HuH-7 (cell line): ENCODE measurements around the gene EGLN2.
"Not testable (repeated sequence)": the region's sequence is repeated elsewhere in the genome, so short reads cannot be mapped to it uniquely, and the experiment has no call there.

Source experiments
- DNase-seq: peaks from one replicate; pipeline ENCODE4 v3.0.0; 2011; ENCODE audit warnings: low spot score

The EGLN2 gene

DNA sequence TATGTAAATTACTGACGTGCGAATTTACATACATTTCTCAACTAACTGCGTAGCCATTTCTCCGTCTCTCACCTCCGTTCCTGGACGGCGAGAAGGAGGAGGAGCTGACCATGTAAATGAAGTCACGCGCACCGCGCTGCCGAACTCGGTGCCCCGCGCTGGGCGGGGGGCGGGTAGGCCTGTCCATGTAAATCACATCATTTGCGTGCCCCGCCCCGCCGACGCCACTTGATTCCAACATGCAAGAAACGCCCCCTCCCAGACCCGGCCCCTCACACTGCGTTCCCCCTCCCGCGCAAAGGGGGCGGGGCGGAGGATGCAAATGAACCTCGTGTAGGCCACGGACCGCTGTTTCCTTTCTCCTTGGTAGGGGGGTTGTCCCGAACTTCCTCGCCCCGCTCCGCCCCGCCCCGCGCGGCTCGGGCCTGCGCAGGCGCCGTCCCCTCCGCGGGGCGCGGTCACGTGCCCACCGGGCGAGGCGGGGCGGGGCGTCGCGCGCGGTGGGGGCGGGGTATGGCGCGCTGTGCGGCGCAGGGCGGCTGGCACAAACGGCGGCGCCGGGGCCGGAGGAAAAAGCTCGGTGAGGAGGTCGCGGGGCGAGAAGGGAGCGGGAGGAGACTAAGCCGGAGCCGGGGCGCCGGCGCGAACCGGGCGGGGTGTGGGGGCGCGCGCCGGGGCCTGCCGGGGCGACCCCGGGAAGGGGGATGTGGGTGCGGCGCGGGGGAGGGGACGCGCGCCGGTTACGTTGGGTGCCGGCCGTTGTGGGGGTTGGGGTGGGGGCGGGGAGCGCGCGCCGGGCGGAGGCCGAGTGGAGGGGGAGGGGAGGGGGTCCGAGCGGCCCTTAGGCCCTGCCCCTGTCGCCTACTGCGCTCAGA is at the start of gene EGLN2:
Gene EGLN2 (plus strand): TSS at position 509 of the 875 bp plus-strand sequence. CDS start 1,382 bp downstream, outside the sequence.
- peak; percentile 97 for DNase-seq

DNA sequence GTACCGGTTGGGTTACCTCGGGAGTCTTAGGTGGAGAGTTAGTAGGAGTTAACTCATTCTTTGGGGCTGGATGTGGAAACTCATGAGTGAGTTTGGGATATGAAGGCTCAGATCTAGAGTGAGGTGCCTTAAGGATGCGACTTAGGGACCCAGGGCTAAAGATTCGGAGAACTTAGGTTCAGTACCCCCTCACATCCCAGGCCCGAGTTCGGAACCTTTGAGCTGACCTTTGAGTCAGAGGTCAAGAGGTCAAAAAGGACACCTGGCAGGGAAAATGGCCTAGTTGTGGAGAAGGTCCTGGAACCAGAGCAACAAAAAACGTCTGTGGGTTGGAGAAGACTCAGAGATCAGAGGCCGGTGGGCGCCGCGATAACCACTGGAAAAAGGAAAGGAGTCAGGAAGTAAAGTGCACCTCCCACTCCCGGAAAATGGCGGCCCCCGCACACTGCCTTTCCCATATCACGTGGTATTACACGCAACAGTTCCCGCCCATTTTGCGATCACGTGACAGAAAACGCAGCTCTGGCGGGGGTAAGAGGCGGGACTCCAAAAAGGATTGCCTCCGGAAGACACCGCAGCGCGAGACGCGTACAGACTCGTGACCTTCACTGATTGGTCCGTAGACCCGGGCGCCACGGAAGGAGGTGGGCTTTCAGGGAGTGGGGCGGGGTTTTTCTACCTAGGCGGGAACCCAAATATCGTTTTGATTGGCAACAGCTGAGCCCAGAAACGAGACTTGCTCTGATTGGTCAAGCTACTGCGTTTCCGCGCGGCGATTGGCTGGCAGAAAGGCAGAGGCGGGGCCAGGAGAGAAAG is 48.7 kb upstream of the EGLN2 start, which contains the start of gene ACTMAP:
Gene ACTMAP (minus strand): TSS at position 420 of the 816 bp plus-strand sequence. CDS start 674 bp downstream, outside the sequence.
- peak; percentile 98 for DNase-seq

DNA sequence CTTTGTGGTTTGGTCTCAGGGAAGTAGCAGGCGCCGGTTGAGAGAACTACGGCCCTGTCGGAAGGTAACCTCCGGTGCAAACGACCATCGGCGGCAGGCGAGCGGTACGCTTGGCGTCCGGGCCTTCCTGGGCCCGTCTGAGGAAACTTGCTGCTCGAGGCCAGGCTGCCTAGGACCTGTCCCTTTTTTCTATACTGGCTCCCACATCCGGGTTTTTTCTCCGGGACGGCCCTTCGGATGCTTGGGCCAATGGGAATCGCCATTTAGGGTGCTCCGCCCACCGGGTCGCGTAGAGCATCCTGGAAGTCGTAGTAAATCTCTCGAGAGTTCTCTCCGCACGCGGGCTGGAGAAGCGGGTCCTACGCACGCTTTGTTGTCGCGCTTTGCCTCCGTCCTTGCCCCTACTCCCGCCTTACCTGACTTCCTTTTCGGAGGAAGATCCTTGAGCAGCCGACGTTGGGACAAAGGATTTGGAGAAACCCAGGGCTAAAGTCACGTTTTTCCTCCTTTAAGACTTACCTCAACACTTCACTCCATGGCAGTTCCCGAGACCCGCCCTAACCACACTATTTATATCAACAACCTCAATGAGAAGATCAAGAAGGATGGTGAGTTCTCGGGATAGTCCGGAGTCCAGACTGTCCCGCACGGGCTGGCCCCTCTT is 48.0 kb upstream of the EGLN2 start, which contains the start of gene SNRPA:
Gene SNRPA (plus strand): TSS at position 330 of the 664 bp plus-strand sequence. CDS start 206 bp downstream, at position 536.
- DNase-seq: peak; percentile 93

DNA sequence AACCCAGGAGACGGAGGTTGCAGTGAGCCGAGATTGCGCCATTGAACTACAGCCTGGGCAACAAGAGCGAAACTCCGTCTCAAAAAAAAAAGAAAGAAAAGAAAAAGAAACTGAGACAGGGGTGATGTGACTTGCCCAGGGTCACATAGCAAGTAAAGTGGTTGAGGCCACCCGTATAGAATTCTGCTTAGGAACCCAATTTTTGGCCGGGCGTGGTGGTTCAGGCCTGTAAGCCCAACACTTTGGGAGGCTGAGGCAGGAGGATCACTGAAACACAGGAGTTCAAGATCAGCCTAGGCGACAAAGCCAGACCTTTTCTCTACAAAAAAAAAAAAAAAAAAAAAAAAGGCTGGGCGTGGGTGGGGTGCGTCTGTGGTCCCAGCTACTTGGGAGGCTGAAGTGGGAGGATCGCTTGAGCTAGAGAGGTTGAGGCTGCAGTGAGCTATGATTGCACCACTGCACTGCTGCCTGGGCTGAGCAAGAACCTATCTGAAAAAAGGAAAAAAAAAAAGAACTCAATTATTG is 46.7 kb upstream of the EGLN2 start:
- no peak for DNase-seq

DNA sequence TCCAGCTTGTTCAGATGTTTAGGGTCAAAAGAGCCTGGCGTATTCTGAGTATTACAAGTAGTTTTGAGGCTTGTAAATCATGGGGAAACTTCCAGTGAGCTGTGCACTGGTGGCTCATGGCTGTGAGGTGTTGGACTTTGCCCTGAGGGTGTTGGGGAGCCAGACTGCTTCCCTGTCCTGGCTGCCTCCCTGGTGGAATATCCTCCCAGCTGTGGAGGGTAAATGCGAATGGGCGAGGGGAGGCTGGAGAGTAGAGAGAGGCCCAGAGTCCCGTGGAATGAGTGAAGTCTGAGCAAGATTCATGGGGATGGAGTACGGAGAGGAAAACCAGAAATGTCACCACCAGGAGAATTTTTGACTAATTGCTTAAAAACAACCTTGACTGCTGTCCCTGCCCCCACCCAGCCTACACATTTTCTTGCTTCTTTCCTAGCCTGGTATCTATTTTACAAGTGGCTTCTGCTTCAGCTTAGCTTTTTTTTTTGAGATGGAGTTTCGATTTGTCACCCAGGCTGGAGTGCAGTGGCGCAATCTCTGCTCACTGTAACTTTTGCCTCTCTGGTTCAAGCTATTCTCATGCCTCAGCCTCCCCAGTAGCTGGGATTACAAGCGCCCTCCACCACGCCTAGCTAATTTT is 44.3 kb upstream of the EGLN2 start:
- peak; percentile 42 for DNase-seq

DNA sequence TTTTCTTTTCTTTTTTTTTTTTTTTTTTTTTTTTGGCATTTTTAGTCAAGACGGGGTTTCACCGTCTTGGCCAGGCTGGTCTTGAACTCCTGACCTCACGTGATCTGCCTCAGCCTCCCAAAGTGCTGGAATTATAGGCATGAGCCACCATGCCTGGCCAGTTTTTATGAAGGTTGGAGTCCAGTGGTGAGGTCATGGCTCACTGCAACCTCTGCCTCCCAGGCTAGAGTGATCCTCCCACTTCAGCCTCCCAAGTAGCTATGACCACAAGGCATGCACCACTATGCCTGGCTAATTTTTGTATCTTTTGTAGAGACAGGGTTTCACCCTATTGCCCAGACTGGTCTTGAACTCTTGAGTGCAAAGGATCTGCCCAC is 43.8 kb upstream of the EGLN2 start:
- no peak for DNase-seq

DNA sequence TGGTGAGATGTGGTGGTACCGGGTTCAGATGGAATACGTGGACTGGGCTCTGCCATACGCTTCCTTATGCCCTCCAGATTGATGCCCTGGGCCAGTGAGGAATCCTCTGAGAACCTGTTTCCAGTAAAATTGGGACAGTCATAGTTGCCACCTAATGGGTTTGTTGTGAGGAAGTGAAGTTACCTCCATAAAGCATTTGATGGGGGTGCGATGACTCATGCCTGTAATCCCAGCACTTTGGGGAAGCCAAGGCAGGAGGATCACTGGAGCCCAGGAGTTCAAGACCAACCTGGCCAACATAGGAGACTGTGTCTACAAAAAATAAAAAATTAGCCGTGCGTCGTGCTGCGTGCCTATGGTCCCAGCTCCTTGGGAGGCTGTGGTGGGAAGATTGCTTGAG is 43.2 kb upstream of the EGLN2 start:
- no peak for DNase-seq

DNA sequence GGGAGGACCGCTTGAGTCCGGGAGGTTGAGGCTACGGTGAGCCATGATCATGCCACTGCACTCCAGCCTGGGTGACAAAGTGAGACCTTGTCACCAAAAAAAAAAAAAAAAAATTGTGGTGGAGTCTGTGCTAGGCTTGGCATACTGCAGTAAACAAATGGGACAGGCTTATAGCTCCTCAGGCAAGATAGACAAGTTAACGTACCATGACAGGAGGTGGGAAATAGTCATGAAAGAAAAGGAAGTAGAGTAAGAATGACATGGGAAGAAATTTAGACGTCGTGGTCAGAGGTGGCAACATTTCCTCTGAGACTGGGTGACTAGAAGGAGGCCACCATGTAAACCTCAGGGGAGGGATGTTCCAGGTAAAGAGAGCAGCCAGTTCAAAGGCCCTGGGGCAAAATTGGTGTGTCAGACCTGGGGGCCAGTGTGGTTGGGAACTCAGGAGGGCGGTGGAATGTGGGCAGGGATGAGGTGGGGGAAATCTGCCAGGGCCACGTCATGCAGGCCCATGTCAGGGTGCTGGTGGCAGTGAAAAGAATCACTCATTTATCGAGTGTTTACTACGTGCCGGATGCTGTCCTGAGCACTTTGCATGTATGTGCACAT is 42.4 kb upstream of the EGLN2 start:
- no peak for DNase-seq

DNA sequence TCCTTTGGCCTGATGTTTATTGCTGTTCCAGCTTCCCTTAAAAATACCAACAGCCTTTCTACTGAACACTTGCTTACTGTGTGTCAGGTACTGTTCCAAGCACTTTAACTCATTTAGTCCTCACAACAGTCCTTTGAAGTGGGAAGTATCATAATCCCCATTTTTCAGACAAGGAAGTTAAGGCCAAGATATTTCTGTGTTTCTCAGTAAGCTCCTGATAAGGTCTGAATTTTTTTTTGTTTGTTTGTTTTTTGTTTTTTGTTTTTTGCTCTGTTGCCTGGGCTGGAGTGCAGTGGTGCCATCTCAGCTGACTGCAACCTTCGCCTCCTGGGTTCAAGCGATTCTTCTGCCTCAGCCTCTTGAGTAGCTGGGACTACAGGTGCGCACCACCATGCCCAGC is 40.5 kb upstream of the EGLN2 start:
- DNase-seq: no peak

DNA sequence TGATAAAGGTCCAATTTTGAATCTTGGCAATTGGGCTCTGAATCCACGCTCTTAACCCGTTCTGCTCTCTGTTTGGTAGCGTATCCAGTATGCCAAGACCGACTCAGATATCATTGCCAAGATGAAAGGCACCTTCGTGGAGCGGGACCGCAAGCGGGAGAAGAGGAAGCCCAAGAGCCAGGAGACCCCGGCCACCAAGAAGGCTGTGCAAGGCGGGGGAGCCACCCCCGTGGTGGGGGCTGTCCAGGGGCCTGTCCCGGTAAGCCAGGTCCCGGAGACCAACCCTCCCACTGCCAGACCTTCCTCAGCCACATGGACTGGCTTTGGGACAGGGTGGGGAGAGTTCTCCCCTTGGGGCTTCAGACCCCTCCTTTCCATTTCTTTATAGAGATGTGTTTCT is 39.6 kb upstream of the EGLN2 start:
- DNase-seq: no peak

DNA sequence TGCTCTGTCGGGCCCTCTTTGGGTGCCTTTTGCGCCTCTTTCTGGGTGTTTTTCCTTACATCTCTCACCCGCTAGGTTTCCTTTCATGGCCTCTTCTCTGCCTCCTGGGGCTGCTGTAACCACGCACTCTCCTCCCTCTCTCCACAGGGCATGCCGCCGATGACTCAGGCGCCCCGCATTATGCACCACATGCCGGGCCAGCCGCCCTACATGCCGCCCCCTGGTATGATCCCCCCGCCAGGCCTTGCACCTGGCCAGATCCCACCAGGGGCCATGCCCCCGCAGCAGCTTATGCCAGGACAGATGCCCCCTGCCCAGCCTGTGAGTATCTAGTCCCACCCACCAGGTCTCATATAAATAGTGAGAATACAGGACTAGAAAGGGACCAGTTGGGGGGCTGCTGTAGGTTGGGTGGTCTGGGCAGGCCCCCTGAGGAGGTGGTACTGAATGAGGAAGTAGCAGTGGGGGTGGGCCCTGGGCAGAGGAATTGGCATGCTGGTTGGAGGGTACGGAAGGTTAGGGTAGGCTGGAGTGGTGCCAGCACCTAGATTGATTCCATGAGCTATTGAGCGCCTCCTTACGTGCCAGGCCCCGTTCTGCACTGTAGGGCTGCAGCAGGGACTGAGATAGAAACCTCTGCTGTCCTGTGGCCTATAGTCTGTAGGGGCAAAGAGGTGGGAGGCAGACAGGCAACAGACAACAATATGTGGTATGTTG is 36.1 kb upstream of the EGLN2 start:
- DNase-seq: no peak

DNA sequence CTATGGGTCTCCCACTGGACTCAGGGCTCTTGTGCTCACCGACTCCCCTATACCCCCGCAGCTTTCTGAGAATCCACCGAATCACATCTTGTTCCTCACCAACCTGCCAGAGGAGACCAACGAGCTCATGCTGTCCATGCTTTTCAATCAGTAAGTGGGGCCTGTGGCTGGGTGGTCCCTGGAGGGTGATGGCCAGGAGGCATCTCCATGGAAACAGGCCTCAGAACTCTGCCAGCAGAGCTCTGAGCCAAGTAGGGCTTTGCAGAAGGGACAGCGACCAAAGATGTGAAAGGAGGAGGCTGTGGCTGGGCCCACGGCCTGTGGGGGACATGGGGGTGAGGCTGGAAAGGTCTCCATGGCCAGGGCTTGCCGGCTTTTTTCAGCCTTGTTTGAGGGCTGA is 35.5 kb upstream of the EGLN2 start:
- DNase-seq: no peak

DNA sequence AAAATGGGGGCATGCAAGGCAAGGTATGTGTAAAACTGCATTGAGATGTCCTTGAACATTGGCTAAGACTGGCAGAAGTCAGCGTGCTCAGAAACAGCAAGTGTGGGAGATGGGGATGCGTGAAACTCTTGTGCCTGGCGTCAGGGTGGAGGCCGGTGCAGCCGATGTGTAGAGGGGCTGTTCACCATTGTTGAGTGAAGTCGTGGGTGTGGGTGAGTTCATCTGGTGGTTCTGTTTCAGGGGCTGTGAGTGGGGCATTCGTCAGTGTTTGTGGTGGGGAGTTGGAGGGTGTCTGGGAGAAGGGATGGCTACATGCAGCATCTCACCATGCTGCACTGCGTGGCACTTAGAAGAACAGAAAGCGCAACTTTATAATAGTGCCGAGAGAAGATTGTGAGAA is 35.0 kb upstream of the EGLN2 start:
- no peak for DNase-seq

DNA sequence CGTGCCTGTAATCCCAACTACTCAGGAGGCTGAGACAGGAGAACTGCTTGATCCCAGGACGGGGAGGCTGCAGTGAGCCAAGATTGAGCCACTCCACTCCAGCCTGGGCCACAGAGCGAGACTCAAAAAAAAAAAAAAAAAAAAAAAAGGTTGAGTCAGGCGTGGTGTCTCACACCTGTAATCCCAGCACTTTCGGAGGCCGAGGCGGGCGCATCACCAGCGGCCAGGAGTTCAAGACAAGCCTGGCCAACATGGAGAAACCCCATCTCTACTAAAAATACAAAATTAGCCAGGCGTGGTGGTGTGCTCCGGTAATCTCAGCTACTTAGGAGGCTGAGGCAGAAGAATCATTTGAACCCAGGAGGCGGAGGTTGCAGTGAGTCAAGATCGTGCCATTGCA is 32.6 kb upstream of the EGLN2 start:
- DNase-seq: not testable (repeated sequence)

DNA sequence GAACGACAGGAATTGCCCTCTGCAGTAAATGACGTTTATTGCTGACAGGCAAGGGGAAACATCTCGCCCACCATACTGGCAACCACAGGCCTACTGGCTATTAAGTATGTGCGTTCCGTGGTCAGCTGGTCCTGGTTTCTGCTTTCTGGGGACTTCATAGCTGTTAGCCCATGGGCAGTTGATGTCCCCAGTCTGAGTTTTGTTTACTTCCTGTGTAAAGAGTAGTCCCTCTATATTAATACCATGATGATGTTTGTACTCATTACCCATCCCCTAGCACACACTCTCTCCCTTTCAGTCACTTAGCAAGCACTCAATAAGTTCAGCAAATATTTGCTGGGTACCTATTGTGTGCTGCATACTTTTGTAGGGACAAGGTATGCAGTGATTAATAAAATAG is 30.1 kb upstream of the EGLN2 start:
- DNase-seq: no peak

DNA sequence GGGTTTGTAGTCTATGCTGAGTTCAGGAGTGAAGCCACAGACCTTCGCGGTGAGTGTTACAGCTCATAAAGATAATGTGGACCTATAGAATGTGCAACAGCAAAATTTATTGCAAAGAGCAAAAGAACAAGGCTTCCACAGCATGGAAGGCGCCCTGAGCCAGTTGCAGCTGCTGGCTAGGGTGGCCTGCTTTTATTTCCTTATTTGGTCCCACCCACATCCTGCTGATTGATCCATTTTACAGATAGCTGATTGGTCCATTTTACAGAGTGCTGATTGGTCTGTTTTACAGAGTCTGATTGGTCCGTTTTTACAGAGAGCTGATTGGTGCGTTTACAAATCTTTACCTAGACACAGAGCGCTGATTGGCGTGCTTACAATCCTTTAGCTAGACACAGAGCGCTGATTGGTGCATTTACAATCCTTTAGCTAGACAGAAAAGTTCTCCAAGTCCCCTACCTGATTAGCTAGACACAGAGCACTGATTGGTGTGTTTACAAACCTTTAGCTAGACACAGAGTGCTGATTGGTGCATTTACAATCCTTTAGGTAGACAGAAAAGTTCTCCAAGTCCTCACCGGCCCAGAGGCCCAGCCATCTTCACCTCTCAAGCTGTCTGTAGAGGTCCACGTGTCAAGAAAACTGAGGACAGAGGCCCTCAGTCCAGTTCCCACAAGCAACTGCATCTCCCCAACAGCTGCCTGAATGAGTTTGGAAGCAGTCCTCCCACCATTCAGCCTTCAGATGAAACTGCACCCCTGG is 27.7 kb upstream of the EGLN2 start:
- DNase-seq: not testable (repeated sequence)

DNA sequence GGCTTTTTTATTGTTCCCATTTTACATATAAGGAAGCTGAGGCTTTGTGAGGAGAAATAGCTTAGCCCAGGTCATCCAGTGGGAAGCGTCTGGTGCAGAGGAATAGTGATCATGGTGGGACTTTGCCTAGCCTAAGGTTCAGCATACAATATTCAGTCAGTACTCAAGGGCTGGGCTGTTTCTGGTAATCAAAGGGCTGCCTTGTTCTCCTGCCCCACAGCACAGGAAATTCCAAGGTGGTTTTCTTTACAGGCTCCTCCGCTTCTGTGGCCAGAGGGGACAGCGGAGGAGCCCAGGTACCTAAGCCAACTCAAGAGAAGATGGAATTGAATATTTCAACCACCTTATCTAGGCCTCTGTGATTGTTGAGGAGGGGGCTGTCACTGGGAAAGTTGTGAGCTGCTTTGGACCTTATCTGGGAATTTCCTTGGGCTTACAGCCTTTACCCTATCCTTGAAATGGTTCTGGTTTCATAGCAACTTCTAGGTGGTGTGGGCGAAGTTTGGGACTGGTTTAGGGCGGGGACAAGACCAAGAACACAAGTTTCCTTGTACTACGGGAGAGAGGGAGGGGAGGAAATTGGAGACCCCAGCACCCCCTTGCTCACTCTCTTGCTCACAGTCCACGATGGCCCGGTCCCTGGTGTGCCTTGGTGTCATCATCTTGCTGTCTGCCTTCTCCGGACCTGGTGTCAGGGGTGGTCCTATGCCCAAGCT is 23.9 kb upstream of the EGLN2 start, which contains the start of gene MIA:
Gene MIA (plus strand): TSS at position 606 of the 716 bp plus-strand sequence. CDS start 22 bp downstream, at position 628.
- no peak for DNase-seq

DNA sequence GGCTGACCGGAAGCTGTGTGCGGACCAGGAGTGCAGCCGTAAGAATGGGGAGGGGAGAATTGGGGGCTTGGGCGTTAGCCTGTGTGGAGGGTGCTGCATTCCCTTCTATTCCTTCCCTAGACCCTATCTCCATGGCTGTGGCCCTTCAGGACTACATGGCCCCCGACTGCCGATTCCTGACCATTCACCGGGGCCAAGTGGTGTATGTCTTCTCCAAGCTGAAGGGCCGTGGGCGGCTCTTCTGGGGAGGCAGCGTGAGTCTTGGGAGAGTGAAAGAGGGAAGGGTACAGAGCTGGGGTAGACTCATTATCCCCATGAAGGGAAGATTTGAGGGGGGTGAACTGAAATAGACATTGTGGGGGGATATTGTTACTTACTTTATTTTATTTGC is 23.4 kb upstream of the EGLN2 start:
- no peak for DNase-seq

DNA sequence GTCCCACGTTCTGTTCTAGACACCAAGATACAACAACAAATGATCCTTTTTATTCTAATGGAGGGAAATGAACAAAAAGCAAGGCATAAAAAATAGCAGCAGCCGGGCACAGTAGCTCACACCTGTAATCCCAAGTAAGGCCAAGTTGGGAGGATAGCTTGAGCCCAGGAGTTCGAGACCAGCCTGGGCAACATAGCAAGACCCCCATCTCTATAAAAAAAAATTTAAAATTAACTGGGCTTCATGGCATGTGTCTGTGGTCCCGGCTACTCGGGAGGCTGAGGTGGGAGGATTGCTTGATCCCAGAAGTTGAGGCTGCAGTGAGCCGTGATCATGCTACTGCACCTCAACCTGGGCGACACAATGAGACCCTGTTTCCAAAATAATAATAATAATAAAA is 22.6 kb upstream of the EGLN2 start:
- no peak for DNase-seq
